Neural crest cell (in vitro differentiated cells): Measurements from ENCODE around the gene URB2. TPM values are rescaled to one million over a fixed set of nuclear protein-coding genes. Genes with fewer than 3 reads are reported as not detected.
"Not testable (repeated sequence)": the region's sequence is repeated elsewhere in the genome, so short reads cannot be mapped to it uniquely, and the experiment has no call there.

ENCODE experiments used
- DNase-seq: peaks from one replicate; pipeline ENCODE4 v3.0.0; 2021; ENCODE audit warnings: low read depth, mixed read lengths, low spot score
- H3K27ac Mint-ChIP-seq: one replicate; pipeline ENCODE4 v1.8.0; 2021; ENCODE audit warnings: mild to moderate bottlenecking, mixed read lengths; ENCODE audit not compliant: unreplicated experiment
- H3K27me3 Mint-ChIP-seq: 2 replicates; pipeline ENCODE4 v1.8.0; 2021; ENCODE audit warnings: low read depth, mild to moderate bottlenecking, mixed read lengths
- H3K36me3 Mint-ChIP-seq: 2 replicates; pipeline ENCODE4 v1.8.0; 2021; ENCODE audit warnings: low read depth, mild to moderate bottlenecking, mixed read lengths
- H3K4me1 Mint-ChIP-seq: 2 replicates; pipeline ENCODE4 v1.8.0; 2021; ENCODE audit warnings: mixed read lengths
- H3K4me3 Mint-ChIP-seq: one replicate; pipeline ENCODE4 v1.8.0; 2021; ENCODE audit warnings: mild to moderate bottlenecking, mixed read lengths
- H3K9me3 Mint-ChIP-seq: 2 replicates; pipeline ENCODE4 v1.8.0; 2021; ENCODE audit warnings: mixed read lengths
- CTCF ChIP-seq: fragments of 200-600 bp; sonication (generic); conservative IDR thresholded peaks from 2 replicates; pipeline ENCODE4 v1.5.0; 2021; ENCODE audit warnings: antibody characterized with exemption, mild to moderate bottlenecking
- total RNA-seq: library from RNA; stranded (reverse); gene quantifications from 2 replicates; pipeline ENCODE4 v1.2.1, GENCODE V29; 2021

Gene URB2
- total RNA-seq, 1 donor from 2014 or later: 27.1 TPM

- DNase-seq: no peak
- Mint-ChIP-seq H3K36me3 (peaks cover 3% of the 10 kb centered on the region), H3K4me3 (no peak overlapping the region), H3K27me3 (no peaks in the 10 kb centered on the region), H3K27ac (no peak overlapping the region), H3K4me1 (peaks cover 4% of the 10 kb centered on the region), H3K9me3 (peaks cover 6% of the 10 kb centered on the region)
- no peak for TF ChIP-seq CTCF
Observed at GRCh38 chr1:229704157-229704556, 78.1 kb downstream of the URB2 start.

GRCh38 chr1:229705152-229705551 is 79.1 kb downstream of the URB2 start:
- H3K4me1 Mint-ChIP-seq, H3K9me3 Mint-ChIP-seq, H3K4me3 Mint-ChIP-seq, H3K27me3 Mint-ChIP-seq, H3K27ac Mint-ChIP-seq, DNase-seq, H3K36me3 Mint-ChIP-seq: not testable (repeated sequence)

GRCh38 chr1:229707127-229707526 is 81.1 kb downstream of the URB2 start:
- H3K36me3 Mint-ChIP-seq: not testable (repeated sequence)

GRCh38 chr1:229709500-229710013 is 83.5 kb downstream of the URB2 start:
- no peak overlapping the region for H3K27ac Mint-ChIP-seq
- H3K27me3 Mint-ChIP-seq: no peaks in the 10 kb centered on the region
- no peak for DNase-seq
- no peak for TF ChIP-seq CTCF
- H3K4me1 Mint-ChIP-seq: peaks cover 10% of the 10 kb centered on the region
- no peak overlapping the region for H3K4me3 Mint-ChIP-seq
- H3K36me3 Mint-ChIP-seq: peaks cover 3% of the 10 kb centered on the region
- peaks cover 5% of the 10 kb centered on the region for H3K9me3 Mint-ChIP-seq

More at GRCh38 chr1:229707127-229707526, 81.1 kb downstream of the URB2 start:
- H3K4me3 Mint-ChIP-seq, DNase-seq, H3K27ac Mint-ChIP-seq, H3K27me3 Mint-ChIP-seq, H3K9me3 Mint-ChIP-seq: not testable (repeated sequence)
- peaks cover 10% of the 10 kb centered on the region for H3K4me1 Mint-ChIP-seq

Other genes with a start within 250 kb of the URB2 start
- gene ACTA1, start 192.2 kb upstream of the URB2 start, total RNA-seq: 0.23 and 0.48 TPM in 2 replicates
- 63.7 and 66.1 TPM in 2 replicates for gene NUP133, start 117.9 kb upstream of the URB2 start, total RNA-seq
- 24.0 and 25.2 TPM in 2 replicates for gene ABCB10, start 67.5 kb upstream of the URB2 start, total RNA-seq
- 29.4 and 29.7 TPM in 2 replicates for gene TAF5L, start 125 bp upstream of the URB2 start, total RNA-seq